ENCODE results near the gene OR2AG1. TPM values are rescaled to one million over a fixed set of nuclear protein-coding genes. Genes with fewer than 3 reads are reported as not detected.
A peak's percentile ranks its signal among the peaks of the same experiment; 100 is the strongest.

The OR2AG1 gene
- polyA plus RNA-seq, 1 donor from 2014 or later, result not detected

DNA sequence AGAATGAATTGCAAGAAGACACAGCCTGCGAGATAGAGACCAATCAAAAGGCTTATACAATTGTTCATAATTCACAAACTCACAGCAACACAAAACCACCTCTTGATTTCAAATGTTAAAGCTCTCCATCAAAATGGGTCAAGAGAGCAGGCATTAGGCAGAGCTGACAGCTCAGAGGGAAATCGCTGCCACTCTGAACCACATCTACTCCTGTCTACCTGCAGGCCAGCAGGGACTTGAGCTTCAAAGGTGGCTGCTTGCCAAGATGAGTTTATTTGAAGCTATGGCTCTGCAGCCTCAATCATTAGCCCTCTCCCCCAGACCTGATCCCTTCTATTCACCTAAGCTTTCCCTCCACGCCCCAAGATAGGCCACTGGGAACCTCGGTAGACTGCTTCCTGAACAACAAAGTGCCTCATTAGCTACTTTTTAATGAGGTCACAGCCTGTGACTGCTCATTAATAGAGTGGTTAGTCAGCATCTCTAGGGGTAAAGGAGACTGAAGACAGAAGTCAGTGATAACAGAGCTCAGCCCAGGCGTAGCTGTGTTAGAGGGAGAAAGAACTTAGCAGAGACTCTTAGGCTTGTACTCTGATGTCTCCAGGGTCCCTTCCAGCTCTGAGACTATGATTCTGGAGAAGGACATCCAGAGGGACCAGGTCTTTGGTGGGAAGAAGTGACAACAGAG lies 41.5 kb downstream of the OR2AG1 start:
- no peak overlapping the region for H3K4me3 Mint-ChIP-seq
- H3K27ac Mint-ChIP-seq, result no peak overlapping the region
- no peaks in the 10 kb centered on the region for H3K4me1 Mint-ChIP-seq
- no peaks in the 10 kb centered on the region for H3K36me3 Mint-ChIP-seq
- H3K9me3 Mint-ChIP-seq, result peaks cover 4 to 11% (median 9%) of the 10 kb centered on the region in 3 donors
- H3K27me3 Mint-ChIP-seq, result peaks cover 9% of the 10 kb centered on the region

DNA sequence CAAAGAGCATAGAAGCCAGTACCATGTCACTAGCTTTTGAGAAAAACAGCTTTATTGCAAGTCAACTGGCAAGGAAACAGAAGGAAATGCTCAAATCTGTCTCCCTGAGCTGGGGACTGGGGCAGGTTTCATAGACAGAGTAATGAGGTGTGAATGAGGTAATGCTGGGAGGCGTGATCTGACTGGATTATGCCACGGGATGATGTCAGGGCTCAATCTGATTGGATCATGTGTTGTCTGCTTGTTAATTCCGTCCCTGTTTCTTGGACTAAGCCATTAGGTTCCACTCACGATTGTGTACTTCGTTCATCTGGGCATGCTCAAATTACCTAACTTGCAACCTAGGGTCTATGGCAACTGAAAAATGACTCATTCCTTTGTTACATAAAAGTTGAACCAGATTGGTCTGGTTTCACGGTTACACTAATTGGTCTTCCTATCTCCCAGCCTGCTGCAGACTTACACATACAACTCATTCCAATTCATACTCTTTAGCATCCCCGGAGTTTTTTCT lies 42.5 kb downstream of the OR2AG1 start:
- no peak overlapping the region for H3K27ac Mint-ChIP-seq
- H3K4me1 Mint-ChIP-seq, result no peaks in the 10 kb centered on the region
- H3K36me3 Mint-ChIP-seq, result no peaks in the 10 kb centered on the region
- H3K9me3 Mint-ChIP-seq, result peaks cover 1 to 8% (median 6%) of the 10 kb centered on the region in 3 donors
- peaks cover 6% of the 10 kb centered on the region for H3K27me3 Mint-ChIP-seq
- H3K4me3 Mint-ChIP-seq, result no peak overlapping the region

GRCh38 chr11:6828103-6828502 lies 45.3 kb downstream of the OR2AG1 start:
- H3K36me3 Mint-ChIP-seq, result no peaks in the 10 kb centered on the region
- peaks cover 5 to 10% (median 10%) of the 10 kb centered on the region in 3 donors for H3K4me1 Mint-ChIP-seq

DNA sequence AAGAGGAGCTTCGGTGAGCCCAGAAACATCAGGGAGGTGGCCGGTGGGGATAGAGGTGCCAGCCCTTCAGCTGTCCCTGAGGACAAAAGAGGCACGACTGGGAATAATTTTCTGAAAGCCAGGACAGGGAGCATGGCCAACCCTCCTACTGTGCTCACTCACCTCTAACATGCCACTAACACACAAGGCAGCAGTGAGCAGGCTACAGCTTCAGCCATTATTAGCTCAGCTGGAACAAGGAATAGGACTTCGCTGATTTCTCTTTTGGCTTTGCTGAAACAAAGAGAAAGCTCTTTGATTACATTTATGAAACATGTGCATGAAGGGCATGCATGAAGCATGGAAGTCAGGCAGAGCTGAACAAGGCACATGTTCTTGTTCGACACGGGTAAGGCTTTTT lies 50.5 kb downstream of the OR2AG1 start:
- no peaks in the 10 kb centered on the region for H3K27me3 Mint-ChIP-seq
- H3K27ac Mint-ChIP-seq, result peak overlapping the region in 1 of 3 donors; percentile 35
- H3K36me3 Mint-ChIP-seq, result no peaks in the 10 kb centered on the region
- no peak overlapping the region for H3K4me3 Mint-ChIP-seq
- H3K9me3 Mint-ChIP-seq, result no peaks in the 10 kb centered on the region
- peaks cover 8 to 15% (median 11%) of the 10 kb centered on the region in 3 donors for H3K4me1 Mint-ChIP-seq

More at GRCh38 chr11:6828103-6828502, 45.3 kb downstream of the OR2AG1 start:
- Mint-ChIP-seq H3K4me3 (no peak overlapping the region), H3K27ac (no peak overlapping the region), H3K27me3 (no peaks in the 10 kb centered on the region), H3K9me3 (no peaks in the 10 kb centered on the region)

DNA sequence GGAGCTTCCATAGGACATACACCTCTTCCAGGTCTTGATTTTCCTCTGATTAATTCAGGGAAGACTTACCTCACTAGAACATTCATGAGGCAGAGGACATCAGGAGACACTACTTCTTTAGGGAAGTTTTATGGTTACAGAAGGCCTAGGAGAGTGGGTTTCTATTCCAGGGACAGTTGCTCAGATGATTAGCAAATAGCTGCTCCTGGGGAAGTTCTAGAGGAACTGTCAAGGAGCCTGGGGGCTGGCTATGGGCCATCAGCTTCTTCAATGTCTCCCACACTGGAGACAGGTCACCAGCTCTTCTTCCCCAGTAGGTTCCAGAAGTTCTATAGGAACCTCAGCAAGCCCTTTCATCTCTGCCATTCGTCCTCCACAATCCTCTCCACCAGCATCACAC lies 51.2 kb downstream of the OR2AG1 start:
- no peak overlapping the region for H3K27ac Mint-ChIP-seq
- peaks cover 8 to 15% (median 11%) of the 10 kb centered on the region in 3 donors for H3K4me1 Mint-ChIP-seq

More for the DNA sequence above, 51.2 kb downstream of the OR2AG1 start:
- Mint-ChIP-seq H3K9me3 (no peaks in the 10 kb centered on the region), H3K36me3 (no peaks in the 10 kb centered on the region), H3K27me3 (no peaks in the 10 kb centered on the region), H3K4me3 (no peak overlapping the region)

Other genes starting within 250 kb of the OR2AG1 start
- gene RRP8, start 179.4 kb upstream of the OR2AG1 start, polyA plus RNA-seq, result 26.6 TPM
- gene ILK, start 179.2 kb upstream of the OR2AG1 start, polyA plus RNA-seq, result 80.5 TPM
- 256 TPM for gene TAF10, start 170.8 kb upstream of the OR2AG1 start, polyA plus RNA-seq
- gene TPP1, start 163.6 kb upstream of the OR2AG1 start, polyA plus RNA-seq, result 163 TPM
- gene DCHS1, start 127.2 kb upstream of the OR2AG1 start, polyA plus RNA-seq, result 0.06 TPM
- gene MRPL17, start 99.7 kb upstream of the OR2AG1 start, polyA plus RNA-seq, result 15.8 TPM
- not detected for gene OR2AG2, start 11.0 kb upstream of the OR2AG1 start, polyA plus RNA-seq
- gene OR6A2, start 16.7 kb downstream of the OR2AG1 start, polyA plus RNA-seq, result not detected
- not detected for gene OR10A5, start 62.7 kb downstream of the OR2AG1 start, polyA plus RNA-seq
- not detected for gene OR10A2, start 80.0 kb downstream of the OR2AG1 start, polyA plus RNA-seq
- not detected for gene OR10A4, start 93.6 kb downstream of the OR2AG1 start, polyA plus RNA-seq
- not detected for gene OR2D2, start 109.5 kb downstream of the OR2AG1 start, polyA plus RNA-seq
- gene OR2D3, start 138.0 kb downstream of the OR2AG1 start, polyA plus RNA-seq, result not detected
- 1.4 TPM for gene ZNF215, start 143.4 kb downstream of the OR2AG1 start, polyA plus RNA-seq
- gene ZNF214, start 237.3 kb downstream of the OR2AG1 start, polyA plus RNA-seq, result not detected
- not detected for gene NLRP14, start 237.5 kb downstream of the OR2AG1 start, polyA plus RNA-seq

Measured in IgD-negative memory B cell (primary cell).